PC-3 (cell line): ENCODE results near the gene CAPN8.

ENCODE experiments used
- EZH2 ChIP-seq: fragments of 300-600 bp; sonication (generic); IDR thresholded peaks from one replicate; pipeline ENCODE4 v1.6.1; 2017; ENCODE audit warnings: antibody characterized with exemption, mild to moderate bottlenecking, low read length; ENCODE audit not compliant: unreplicated experiment
- TF ChIP-seq, protein P1 (sequence below): fragments of 300-600 bp; sonication (generic); conservative IDR thresholded peaks from 2 replicates; pipeline ENCODE4 v1.5.1; 2017; ENCODE audit warnings: antibody characterized with exemption, low read depth, mild to moderate bottlenecking, low read length

DNA sequence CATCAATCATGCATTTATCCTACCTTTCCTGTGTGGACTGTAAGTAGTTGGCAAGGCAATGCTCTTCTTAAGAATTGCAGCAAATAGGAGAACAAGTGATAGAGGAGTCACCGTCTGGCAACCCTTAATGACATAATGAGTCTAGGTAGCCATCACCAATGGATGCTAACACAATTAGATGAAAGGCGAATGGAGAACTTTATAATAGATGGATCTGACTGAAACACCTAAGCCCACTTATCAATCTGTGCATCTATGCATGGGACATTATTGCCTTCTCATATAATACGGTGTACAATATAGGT is 18.9 kb upstream of the CAPN8 start:
- TF ChIP-seq, protein P1, sequence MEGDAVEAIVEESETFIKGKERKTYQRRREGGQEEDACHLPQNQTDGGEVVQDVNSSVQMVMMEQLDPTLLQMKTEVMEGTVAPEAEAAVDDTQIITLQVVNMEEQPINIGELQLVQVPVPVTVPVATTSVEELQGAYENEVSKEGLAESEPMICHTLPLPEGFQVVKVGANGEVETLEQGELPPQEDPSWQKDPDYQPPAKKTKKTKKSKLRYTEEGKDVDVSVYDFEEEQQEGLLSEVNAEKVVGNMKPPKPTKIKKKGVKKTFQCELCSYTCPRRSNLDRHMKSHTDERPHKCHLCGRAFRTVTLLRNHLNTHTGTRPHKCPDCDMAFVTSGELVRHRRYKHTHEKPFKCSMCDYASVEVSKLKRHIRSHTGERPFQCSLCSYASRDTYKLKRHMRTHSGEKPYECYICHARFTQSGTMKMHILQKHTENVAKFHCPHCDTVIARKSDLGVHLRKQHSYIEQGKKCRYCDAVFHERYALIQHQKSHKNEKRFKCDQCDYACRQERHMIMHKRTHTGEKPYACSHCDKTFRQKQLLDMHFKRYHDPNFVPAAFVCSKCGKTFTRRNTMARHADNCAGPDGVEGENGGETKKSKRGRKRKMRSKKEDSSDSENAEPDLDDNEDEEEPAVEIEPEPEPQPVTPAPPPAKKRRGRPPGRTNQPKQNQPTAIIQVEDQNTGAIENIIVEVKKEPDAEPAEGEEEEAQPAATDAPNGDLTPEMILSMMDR = peak; percentile 42; the same call in 1 of the 2 replicates
- no peak for TF ChIP-seq EZH2
